GM18868 (cell line): ENCODE results near the gene RAPSN.

ENCODE experiments used
- ATAC-seq: cut with Tn5 transposase; IDR thresholded peaks from one replicate; pipeline ENCODE4 v1.9.1; 2021; ENCODE audit warnings: mild to moderate bottlenecking, moderate library complexity; ENCODE audit not compliant: unreplicated experiment

Gene RAPSN

DNA sequence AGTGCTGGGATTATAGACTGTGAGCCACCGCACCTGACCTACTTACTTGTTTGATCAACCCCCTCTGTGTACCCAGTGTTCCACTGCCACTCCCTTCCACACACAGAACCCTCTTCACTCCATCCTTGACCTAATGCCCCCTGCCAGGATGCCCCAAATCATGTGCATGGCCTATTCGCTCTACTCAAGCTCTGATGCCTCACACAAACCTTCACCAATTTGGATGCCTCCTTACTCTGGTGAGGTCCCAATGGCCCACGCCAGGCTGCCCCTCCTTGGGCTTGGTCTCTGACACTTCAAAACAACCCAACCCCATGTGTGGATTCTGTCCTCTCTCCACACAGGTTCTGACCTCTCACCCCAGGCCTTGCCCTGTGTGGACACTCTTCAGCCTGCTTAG lies 13.2 kb downstream of the RAPSN start:
- no peak for ATAC-seq

- ATAC-seq: no peak
These were observed 14.7 kb downstream of the RAPSN start for GRCh38 chr11:47434011-47434786.

DNA sequence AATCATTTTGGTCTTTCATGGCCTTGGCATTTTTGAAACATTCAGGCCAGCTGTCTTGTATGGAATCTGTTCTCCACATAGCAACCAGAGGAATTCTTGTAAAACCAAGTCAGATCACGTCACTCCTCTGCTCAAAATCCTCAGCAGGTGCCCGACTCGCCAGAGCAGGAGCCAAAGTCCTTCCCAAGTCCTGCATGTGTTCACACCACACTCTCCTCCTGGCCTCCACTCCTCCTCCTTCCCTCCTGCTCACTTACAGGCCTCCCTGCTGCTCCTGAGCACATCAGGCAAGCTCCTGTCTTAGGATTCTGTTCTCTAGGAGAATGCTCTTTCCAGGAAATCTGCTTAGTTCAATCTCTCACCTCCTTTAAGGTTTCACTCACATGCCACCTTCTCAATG lies 15.8 kb downstream of the RAPSN start:
- no peak for ATAC-seq

GRCh38 chr11:47431356-47432083 lies 17.4 kb downstream of the RAPSN start:
- no peak for ATAC-seq

- no peak for ATAC-seq
These were observed 18.4 kb downstream of the RAPSN start for GRCh38 chr11:47430524-47430923.

GRCh38 chr11:47426062-47426956 lies 22.6 kb downstream of the RAPSN start, which contains the start of gene PSMC3:
Gene PSMC3 (minus strand): TSS chr11:47426439. CDS start chr11:47426279, 160 bp downstream.
- peak; percentile 94 for ATAC-seq

DNA sequence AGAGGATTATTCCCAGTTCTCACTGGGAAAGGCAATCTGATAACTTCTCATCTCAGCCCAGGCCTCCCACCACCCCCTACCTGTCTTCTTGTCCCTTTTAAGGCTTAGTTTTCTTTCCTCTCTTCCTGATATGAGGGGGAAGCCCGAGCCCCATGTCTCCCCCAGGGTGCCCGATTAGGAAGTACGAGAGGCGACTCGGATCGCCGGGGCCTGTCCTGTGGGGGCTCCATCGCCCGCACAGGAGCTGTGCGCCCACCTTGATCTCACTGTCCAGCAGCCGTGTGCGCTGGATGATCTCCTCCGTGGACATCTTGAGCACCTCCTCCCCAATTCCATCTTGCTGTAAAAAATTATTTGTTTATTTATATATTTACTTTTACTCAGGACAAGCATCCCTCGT lies 23.3 kb downstream of the RAPSN start:
- ATAC-seq: no peak

- no peak for ATAC-seq
These were observed 30.3 kb downstream of the RAPSN start for GRCh38 chr11:47418454-47419259.

GRCh38 chr11:47417712-47418111 lies 31.2 kb downstream of the RAPSN start:
- no peak for ATAC-seq

- no peak for ATAC-seq
These were observed 32.9 kb downstream of the RAPSN start for GRCh38 chr11:47415949-47416472.

DNA sequence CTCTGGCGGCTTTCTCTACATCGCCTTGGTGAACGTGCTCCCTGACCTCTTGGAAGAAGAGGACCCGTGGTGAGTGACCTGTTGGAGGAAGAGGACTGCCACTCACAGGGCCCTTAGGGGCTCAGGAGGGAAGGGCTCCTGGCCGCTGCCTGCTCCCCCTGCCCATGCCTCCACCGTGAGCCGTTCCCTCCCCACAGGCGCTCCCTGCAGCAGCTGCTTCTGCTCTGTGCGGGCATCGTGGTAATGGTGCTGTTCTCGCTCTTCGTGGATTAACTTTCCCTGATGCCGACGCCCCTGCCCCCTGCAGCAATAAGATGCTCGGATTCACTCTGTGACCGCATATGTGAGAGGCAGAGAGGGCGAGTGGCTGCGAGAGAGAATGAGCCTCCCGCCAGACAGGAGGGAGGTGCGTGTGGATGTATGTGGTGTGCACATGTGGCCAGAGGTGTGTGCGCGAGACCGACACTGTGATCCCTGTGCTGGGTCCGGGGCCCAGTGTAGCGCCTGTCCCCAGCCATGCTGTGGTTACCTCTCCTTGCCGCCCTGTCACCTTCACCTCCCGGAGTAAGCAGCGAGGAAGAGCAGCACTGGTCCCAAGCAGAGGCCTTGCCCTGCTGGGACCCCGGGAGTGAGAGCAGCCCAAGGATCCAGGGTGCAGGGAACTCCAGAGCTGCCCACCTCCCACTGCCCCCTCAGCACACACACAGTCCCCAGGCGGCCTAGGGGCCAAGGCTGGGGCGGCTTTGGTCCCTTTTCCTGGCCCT lies 33.7 kb downstream of the RAPSN start:
- no peak for ATAC-seq

- no peak for ATAC-seq
These were observed 34.3 kb downstream of the RAPSN start for GRCh38 chr11:47414685-47415070.

DNA sequence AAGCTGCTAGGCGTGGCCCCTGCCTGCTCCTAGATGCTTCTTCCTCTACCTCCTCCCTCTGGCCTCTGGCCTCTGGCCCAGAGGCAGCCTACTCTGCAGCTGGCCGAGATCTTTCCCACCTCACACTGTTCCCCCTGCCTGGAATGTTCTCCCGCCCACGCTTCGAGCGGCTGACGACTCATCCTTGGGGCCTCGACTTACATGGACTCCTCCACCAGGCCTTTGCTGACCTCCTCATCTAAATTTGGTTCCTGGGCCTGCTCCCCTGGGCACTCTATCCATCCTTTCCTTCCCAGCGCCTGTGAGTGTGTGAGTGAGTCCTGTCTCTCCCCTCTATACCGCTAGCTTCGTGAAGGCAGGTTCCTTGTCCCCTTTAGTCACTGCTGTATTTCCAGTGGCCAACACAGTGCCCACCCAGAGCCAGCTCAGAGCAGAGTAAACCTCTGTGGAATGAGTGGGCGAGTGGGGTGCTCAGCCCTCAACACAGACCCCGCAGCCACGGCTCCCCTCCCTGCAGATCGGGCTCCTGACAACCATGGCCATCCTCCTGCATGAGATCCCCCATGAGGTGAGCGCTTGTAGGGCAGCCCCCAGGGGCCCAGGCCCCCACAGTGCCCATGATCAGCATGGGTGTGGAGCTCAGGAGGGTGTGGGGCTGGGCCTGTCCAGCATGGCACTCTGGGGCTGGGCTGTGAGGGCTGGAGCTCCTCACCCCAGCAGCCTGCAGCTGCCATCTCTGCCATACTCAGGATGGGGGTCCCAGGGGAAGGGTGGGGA lies 34.8 kb downstream of the RAPSN start:
- ATAC-seq: no peak

DNA sequence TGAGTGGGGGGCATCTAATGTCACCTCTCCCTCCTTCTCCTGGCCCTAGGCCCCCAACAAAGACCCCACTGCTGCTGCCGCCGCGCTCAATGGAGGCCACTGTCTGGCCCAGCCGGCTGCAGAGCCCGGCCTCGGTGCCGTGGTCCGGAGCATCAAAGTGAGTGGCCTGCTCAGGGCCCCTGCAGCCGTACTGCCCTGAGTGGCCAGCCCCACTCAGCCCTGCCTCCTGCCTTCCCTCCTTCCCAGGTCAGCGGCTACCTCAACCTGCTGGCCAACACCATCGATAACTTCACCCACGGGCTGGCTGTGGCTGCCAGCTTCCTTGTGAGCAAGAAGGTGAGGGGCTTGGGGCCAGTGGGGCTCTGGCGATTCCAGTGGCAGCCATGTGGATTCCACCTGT lies 35.6 kb downstream of the RAPSN start:
- ATAC-seq: no peak

DNA sequence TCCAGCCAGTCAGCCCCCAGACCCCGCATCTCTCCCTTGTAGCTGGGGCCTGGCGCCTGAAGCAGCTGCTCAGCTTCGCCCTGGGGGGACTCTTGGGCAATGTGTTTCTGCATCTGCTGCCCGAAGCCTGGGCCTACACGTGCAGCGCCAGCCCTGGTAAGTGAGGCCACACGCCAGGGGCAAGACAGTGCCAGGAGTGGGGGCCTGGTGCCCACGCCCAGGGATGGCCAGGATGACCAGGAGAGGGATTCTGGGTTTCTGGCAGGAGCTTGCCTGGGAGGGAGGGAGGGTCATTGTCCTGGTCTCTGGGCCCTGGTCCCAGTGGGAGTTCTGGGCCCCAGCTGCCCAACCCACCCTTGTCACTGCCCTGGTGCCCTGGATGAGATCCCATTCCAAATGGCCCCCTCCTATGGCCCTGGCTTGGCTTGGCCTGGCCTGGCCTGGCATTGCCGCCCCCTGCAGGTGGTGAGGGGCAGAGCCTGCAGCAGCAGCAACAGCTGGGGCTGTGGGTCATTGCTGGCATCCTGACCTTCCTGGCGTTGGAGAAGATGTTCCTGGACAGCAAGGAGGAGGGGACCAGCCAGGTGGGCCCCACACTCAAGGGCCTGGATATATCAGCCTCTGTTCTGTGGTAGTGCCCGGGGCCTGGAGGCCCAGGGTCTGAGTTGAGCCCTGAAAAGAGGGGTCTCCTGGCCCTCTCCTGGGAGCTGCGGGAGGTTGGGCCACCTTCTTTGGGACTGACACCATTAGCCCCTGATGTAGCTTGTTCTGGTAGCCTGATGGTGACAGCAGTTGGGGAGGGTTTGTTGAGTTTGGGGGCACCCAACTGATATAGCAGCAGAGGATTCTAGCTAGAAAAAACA lies 36.8 kb downstream of the RAPSN start:
- ATAC-seq: no peak

DNA sequence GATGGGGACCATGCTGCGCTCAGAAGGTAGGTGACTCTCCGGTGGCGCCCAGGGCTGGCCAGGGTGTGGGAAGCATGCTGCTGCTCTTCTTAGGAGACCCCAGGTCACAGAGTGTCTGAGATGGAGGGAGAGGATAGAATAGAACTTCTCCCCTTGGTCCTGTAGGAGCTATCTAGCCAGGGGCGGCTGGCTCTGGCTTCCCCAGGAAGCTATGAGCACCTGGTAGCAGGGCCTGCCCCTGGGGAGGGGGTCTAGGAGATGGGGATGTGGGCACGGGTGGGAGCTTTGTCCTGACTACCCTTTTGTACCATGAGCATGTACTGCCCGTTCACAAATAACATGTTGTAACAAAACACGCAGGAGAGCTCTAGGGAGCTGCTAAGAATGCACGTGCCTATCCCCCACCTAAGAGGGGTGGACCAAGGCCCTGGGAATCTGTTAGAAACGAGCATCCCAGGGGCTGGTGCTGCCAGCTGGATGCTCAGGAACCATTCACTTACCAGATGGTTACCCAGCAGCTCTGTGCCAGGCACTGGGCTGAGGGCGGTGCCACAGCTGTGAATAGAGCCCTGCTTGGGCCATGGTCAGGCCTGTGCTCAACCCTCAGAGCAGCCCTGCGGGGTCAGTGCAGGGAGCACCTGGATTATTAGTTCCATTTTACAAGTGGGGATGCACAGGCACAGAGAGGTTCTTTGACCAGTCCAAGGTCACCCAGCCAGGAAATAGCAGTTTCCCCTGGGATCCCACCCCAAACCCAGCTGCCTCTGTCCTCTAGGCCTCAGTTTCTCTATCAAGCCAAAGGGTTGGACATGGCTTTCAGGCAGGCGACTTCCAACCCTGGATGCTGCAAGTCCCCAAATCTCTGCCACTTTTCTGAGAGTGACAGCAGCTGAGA lies 38.3 kb downstream of the RAPSN start:
- no peak for ATAC-seq
